HepG2 (cell line): ENCODE data around the gene DPYSL3. TPM values are rescaled to one million over a fixed set of nuclear protein-coding genes. Genes with fewer than 3 reads are reported as not detected.

Experiments used
- ATAC-seq: fragments of 200-7000 bp; cut with Tn5 transposase; 3 replicates; pipeline ENCODE4 v1.9.1; 2020; ENCODE audit warnings: mild to moderate bottlenecking, moderate library complexity
- BruUV-seq: library from RNA; stranded (reverse); fragments of 400-500 nt; replicated peaks from 2 replicates; lab custom pipeline; 2021; lab: Mats Ljungman, UMichigan
- CTCF ChIA-PET: fragments of 300-600 bp; formaldehyde crosslinking; extraction: SDS; loops from one replicate; lab custom pipeline; 2021; ENCODE audit warnings: low total read pairs, inconsistent platforms, low intra/inter-chr PET ratio; lab: Yijun Ruan, JAX
- POLR2A ChIA-PET: fragments of 350-600 bp; sonication (Branson Sonifier 250); formaldehyde crosslinking; loops from one replicate; lab custom pipeline; 2020; ENCODE audit warnings: antibody characterized with exemption, inconsistent platforms; lab: Yijun Ruan, JAX
- DNase-seq: peaks from one replicate; pipeline ENCODE4 v3.0.0-alpha.2; 2015; ENCODE audit warnings: low spot score
- FAIRE-seq: peaks from 3 replicates; lab custom pipeline; 2011; peaks lifted over from hg19 to GRCh38; lab: Jason Lieb, UNC
- H2AFZ ChIP-seq: one replicate; pipeline ENCODE4 v1.6.1; 2011; ENCODE audit warnings: low read length, inconsistent platforms
- H3K27ac ChIP-seq: fragments of 300-600 bp; 3 replicates; pipeline ENCODE4 v1.8.0; 2011; ENCODE audit warnings: mixed run types, mild to moderate bottlenecking, mixed read lengths, low read length, inconsistent platforms; ENCODE audit not compliant: insufficient read depth; ENCODE audit errors: extremely low read length
- H3K27me3 ChIP-seq, 2 experiments: fragments of 200-600 bp in 1 of 2; 2 replicates in 1 of 2; 3 replicates in 1 of 2; pipeline versions ENCODE4 v1.6.0 to v1.8.0; 2011; ENCODE audit warnings: low read length in 2 of 2, mild to moderate bottlenecking in 2 of 2, moderate library complexity in 2 of 2, inconsistent platforms in 1 of 2; ENCODE audit not compliant: insufficient read depth in 2 of 2, control insufficient read depth in 1 of 2
- H3K36me3 ChIP-seq, 2 experiments: fragments of 200-600 bp in 1 of 2; replicated peaks in 1 of 2; 2 replicates in 1 of 2; 3 replicates in 1 of 2; pipeline versions ENCODE4 v1.5.1 to v1.8.0; 2011; ENCODE audit warnings: low read length in 2 of 2, inconsistent platforms in 1 of 2; ENCODE audit not compliant: insufficient read depth in 2 of 2, control insufficient read depth in 1 of 2
- H3K4me1 ChIP-seq: 2 replicates; pipeline ENCODE4 v1.5.1; 2012; ENCODE audit warnings: low read length, inconsistent platforms; ENCODE audit not compliant: insufficient read depth
- H3K4me2 ChIP-seq: 2 replicates; pipeline ENCODE4 v1.6.0; 2011; ENCODE audit warnings: low read depth, low read length, inconsistent platforms
- H3K4me3 ChIP-seq, 3 experiments: fragments of 200-600 bp in 1 of 3; sonication (generic), shearing (Covaris generic) in 1 of 3; replicated peaks in 1 of 3; 2 replicates each; pipeline ENCODE4 v1.5.1; 2011 to 2016; ENCODE audit warnings: low read length in 3 of 3, inconsistent platforms in 2 of 3, low read depth in 2 of 3, mild to moderate bottlenecking in 2 of 3, control low read depth in 1 of 3, mixed read lengths in 1 of 3; ENCODE audit not compliant: insufficient read depth in 1 of 3
- H3K79me2 ChIP-seq: one replicate; pipeline ENCODE4 v1.6.1; 2011; ENCODE audit warnings: low read length, inconsistent platforms; ENCODE audit not compliant: insufficient read depth
- H3K9ac ChIP-seq: 2 replicates; pipeline ENCODE4 v1.6.0; 2011; ENCODE audit warnings: mild to moderate bottlenecking, low read depth, low read length, inconsistent platforms; ENCODE audit not compliant: insufficient read depth
- H3K9me3 ChIP-seq: 2 replicates; pipeline ENCODE4 v1.5.1; 2012; ENCODE audit warnings: mild to moderate bottlenecking, low read length
- H4K20me1 ChIP-seq: 2 replicates; pipeline ENCODE4 v1.6.0; 2011; ENCODE audit warnings: inconsistent platforms, mild to moderate bottlenecking, low read length, moderate library complexity; ENCODE audit not compliant: insufficient read depth
- ARID2 ChIP-seq: sonication (generic); formaldehyde crosslinking; IDR thresholded peaks from 2 replicates; pipeline ENCODE4 v1.8.1; 2022; ENCODE audit warnings: mild to moderate bottlenecking, missing genetic modification reagents, borderline replicate concordance
- ARNTL ChIP-seq: sonication (generic); formaldehyde crosslinking; IDR thresholded peaks from 2 replicates; pipeline ENCODE4 v1.4.0; 2020; ENCODE audit warnings: mild to moderate bottlenecking, missing genetic modification reagents
- CREB1 ChIP-seq, 2 experiments: fragments of 450-650 bp in 1 of 2; IDR thresholded peaks; 2 replicates each; pipeline ENCODE4 v1.6.1; 2016 to 2017; ENCODE audit warnings: control low read depth in 1 of 2, mild to moderate bottlenecking in 1 of 2, missing compliant biosample characterization in 1 of 2, missing genetic modification characterization in 1 of 2
- EED ChIP-seq: sonication (generic); formaldehyde crosslinking; IDR thresholded peaks from 2 replicates; pipeline ENCODE4 v1.5.0; 2020; ENCODE audit warnings: mild to moderate bottlenecking, missing genetic modification reagents
- ETV6 ChIP-seq: sonication (generic); formaldehyde crosslinking; conservative IDR thresholded peaks from 2 replicates; pipeline ENCODE4 v1.4.0; 2020; ENCODE audit warnings: missing genetic modification reagents
- GMEB2 ChIP-seq: IDR thresholded peaks from 2 replicates; pipeline ENCODE4 v1.6.1; 2016; ENCODE audit warnings: missing biosample characterization, missing genetic modification reagents, low read depth
- KDM6A ChIP-seq: IDR thresholded peaks from 2 replicates; pipeline ENCODE4 v1.6.1; 2016; ENCODE audit warnings: low read depth
- MED1 ChIP-seq: sonication (generic); formaldehyde crosslinking; IDR thresholded peaks from 2 replicates; pipeline ENCODE4 v1.4.0; 2020; ENCODE audit warnings: missing genetic modification reagents
- MXD1 ChIP-seq: sonication (generic); formaldehyde crosslinking; IDR thresholded peaks from 2 replicates; pipeline ENCODE4 v1.4.0; 2020; ENCODE audit warnings: mild to moderate bottlenecking, missing genetic modification reagents
- MXI1 ChIP-seq: IDR thresholded peaks from 3 replicates; pipeline ENCODE4 v1.6.1; 2012; ENCODE audit warnings: low read depth, low read length, inconsistent platforms, borderline replicate concordance
- NR2F1 ChIP-seq, 2 experiments: fragments of 450-650 bp in 1 of 2; formaldehyde crosslinking in 1 of 2; IDR thresholded peaks; 2 replicates each; pipeline versions ENCODE4 v1.5.0 to v1.6.1; 2016 to 2020; ENCODE audit warnings: mild to moderate bottlenecking in 1 of 2, missing compliant biosample characterization in 1 of 2, missing genetic modification reagents in 1 of 2, moderate library complexity in 1 of 2
- REPIN1 ChIP-seq: sonication (generic); formaldehyde crosslinking; IDR thresholded peaks from 2 replicates; pipeline ENCODE4 v1.8.0; 2022; ENCODE audit warnings: missing genetic modification reagents, low read depth, mild to moderate bottlenecking, borderline replicate concordance
- SRSF9 ChIP-seq: fragments of 200-400 bp; formaldehyde crosslinking; IDR thresholded peaks from 2 replicates; pipeline ENCODE4 v1.6.1; 2018; ENCODE audit warnings: borderline replicate concordance, mild to moderate bottlenecking, low read depth, low read length; ENCODE audit not compliant: insufficient read depth, poor library complexity, severe bottlenecking
- ZNF205 ChIP-seq: IDR thresholded peaks from 2 replicates; pipeline ENCODE4 v1.6.1; 2018; ENCODE audit warnings: missing biosample characterization, missing genetic modification reagents
- ZNF496 ChIP-seq: sonication (generic); formaldehyde crosslinking; IDR thresholded peaks from 2 replicates; pipeline ENCODE4 v1.8.1; 2023; ENCODE audit warnings: mild to moderate bottlenecking, moderate library complexity, missing genetic modification reagents; ENCODE audit not compliant: insufficient replicate concordance
- ZNF7 ChIP-seq: IDR thresholded peaks from 2 replicates; pipeline ENCODE4 v1.6.1; 2016; ENCODE audit warnings: missing biosample characterization, missing genetic modification reagents
- ZSCAN30 ChIP-seq: sonication (generic); formaldehyde crosslinking; IDR thresholded peaks from 2 replicates; pipeline ENCODE4 v1.5.0; 2020; ENCODE audit warnings: mild to moderate bottlenecking, missing genetic modification reagents
- WGBS: methylation state at CpG from one replicate; pipeline ENCODE4 v1.1.6; 2017; ENCODE audit warnings: low lambda C conversion rate; 5-methylcytosine and 5-hydroxymethylcytosine counted together
- in situ Hi-C: cut with HindIII; loops from 2 replicates; pipeline ENCODE4 v1.10.0; 2017; ENCODE audit warnings: low pct_unique_long_range_greater_than_20kb; ENCODE audit not compliant: extremely low pct_ligation_motif_present
- intact Hi-C: fragments of 100-400 bp; cut with micrococcal nuclease; formaldehyde crosslinking; loops from one replicate; pipeline ENCODE4 v1.10.0; 2022; ENCODE audit not compliant: unreplicated experiment
- polyA plus RNA-seq, 8 experiments: library from polyadenylated mRNA; depleted of rRNA in 3 of 8; stranded (reverse) in 7 of 8; unstranded in 1 of 8; fragments of >200 nt; fragmentation: Illumina TruSeq in 4 of 8; extraction: Trizol in 4 of 8; gene quantifications; 2 replicates each; pipeline versions ENCODE4 v1.2.1 to v1.2.3, GENCODE V29; 2011 to 2016; ENCODE audit warnings: low read depth in 4 of 8, missing spikeins in 1 of 8, mixed read lengths in 1 of 8; ENCODE audit not compliant: insufficient read depth in 1 of 8
- total RNA-seq, 5 experiments: library from RNA; depleted of rRNA; stranded (reverse); fragments of >200 nt; fragmentation: Illumina TruSeq; extraction: Trizol; gene quantifications; 2 replicates each; pipeline ENCODE4 v1.2.3, GENCODE V29; 2016; ENCODE audit warnings: low read depth in 1 of 5
- TF ChIP-seq, protein P1 (sequence below), 2 experiments: fragments of 450-650 bp in 1 of 2; sonication (generic) in 1 of 2; formaldehyde crosslinking; IDR thresholded peaks; 2 replicates each; pipeline versions ENCODE4 v1.5.0 to v1.8.0; 2020 to 2022; ENCODE audit warnings: mild to moderate bottlenecking in 1 of 2, missing genetic modification reagents in 1 of 2

The DPYSL3 gene
- total and polyA plus RNA-seq, 2 of the 13 experiments (the other 11 are each of a cell fraction or from before 2014, with no cell fraction given): 0.08 to 0.15 TPM

GRCh38 chr5:147523069-147523468 is 13.2 kb upstream of the DPYSL3 start:
- 7% methylated on average over 4 of the region's 4 CpGs for WGBS
- in situ Hi-C loops: no loop called here
- FAIRE-seq (no peak), ATAC-seq (no peak), DNase-seq (no peak)
- Histone ChIP-seq H3K36me3 (no peaks in the 10 kb centered on the region), H2AFZ (no peak overlapping the region), H3K9me3 (no peaks in the 10 kb centered on the region), H3K4me1 (no peaks in the 10 kb centered on the region), H3K79me2 (no peaks in the 10 kb centered on the region), H3K27ac (no peak overlapping the region), H4K20me1 (no peaks in the 10 kb centered on the region), H3K27me3 (peaks cover 0 to 1% of the 10 kb centered on the region in 2 experiments; a peak in 2 of 5 replicates), H3K4me2 (no peak overlapping the region), H3K4me3 (no peak overlapping the region), H3K9ac (no peak overlapping the region)
- no peak for TF ChIP-seq GMEB2
- no peak for TF ChIP-seq NR2F1 (CRISPR knock-in tag; IDR thresholded peaks at IDR 0.05)
- no peak for TF ChIP-seq EED (CRISPR knock-in tag)
- TF ChIP-seq CREB1 (IDR thresholded peaks at IDR 0.05): no peak
- no peak for TF ChIP-seq CREB1 (CRISPR knock-in tag; IDR thresholded peaks at IDR 0.05)
- TF ChIP-seq MXI1: no peak
- TF ChIP-seq KDM6A (CRISPR knock-in tag): no peak
- TF ChIP-seq ETV6 (CRISPR knock-in tag): no peak
- TF ChIP-seq ZNF7 (CRISPR knock-in tag): no peak
- no peak for TF ChIP-seq REPIN1 (CRISPR knock-in tag)
- no peak for TF ChIP-seq SRSF9
- no peak for TF ChIP-seq ARNTL (CRISPR knock-in tag)
- no peak for TF ChIP-seq ZSCAN30
- no peak for TF ChIP-seq MED1 (CRISPR knock-in tag)
- TF ChIP-seq ZNF205 (CRISPR knock-in tag): no peak
- TF ChIP-seq ARID2 (CRISPR knock-in tag): no peak
- no peak for TF ChIP-seq ZNF496
- no peak for TF ChIP-seq MXD1
- TF ChIP-seq, protein P1, sequence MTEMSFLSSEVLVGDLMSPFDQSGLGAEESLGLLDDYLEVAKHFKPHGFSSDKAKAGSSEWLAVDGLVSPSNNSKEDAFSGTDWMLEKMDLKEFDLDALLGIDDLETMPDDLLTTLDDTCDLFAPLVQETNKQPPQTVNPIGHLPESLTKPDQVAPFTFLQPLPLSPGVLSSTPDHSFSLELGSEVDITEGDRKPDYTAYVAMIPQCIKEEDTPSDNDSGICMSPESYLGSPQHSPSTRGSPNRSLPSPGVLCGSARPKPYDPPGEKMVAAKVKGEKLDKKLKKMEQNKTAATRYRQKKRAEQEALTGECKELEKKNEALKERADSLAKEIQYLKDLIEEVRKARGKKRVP (CRISPR knock-in tag; IDR thresholded peaks at IDR 0.05): no peak
- intact Hi-C loops: no loop called here
- no TSS peak for BruUV-seq
- POLR2A ChIA-PET: no interaction called here
- CTCF ChIA-PET: no interaction called here
